Endodermal cell (in vitro differentiated cells): Measurements from ENCODE around the gene GRID1. TPM values are rescaled to one million over a fixed set of nuclear protein-coding genes. Genes with fewer than 3 reads are reported as not detected.

ENCODE experiments used
- DNase-seq: peaks from one replicate; pipeline ENCODE4 v3.0.0-alpha.2; 2017
- H3K27ac ChIP-seq: 2 replicates; pipeline ENCODE4 v1.5.1; 2013; ENCODE audit warnings: mild to moderate bottlenecking, low read depth, low read length, moderate library complexity
- H3K27me3 ChIP-seq: 2 replicates; pipeline ENCODE4 v1.6.1; 2013; ENCODE audit warnings: mild to moderate bottlenecking, low read length, moderate library complexity; ENCODE audit not compliant: insufficient read depth, control insufficient read depth, poor library complexity, severe bottlenecking
- H3K36me3 ChIP-seq: 2 replicates; pipeline ENCODE4 v1.7.0; 2013; ENCODE audit warnings: mild to moderate bottlenecking, low read length, moderate library complexity; ENCODE audit not compliant: control insufficient read depth, insufficient read depth
- H3K4me1 ChIP-seq: one replicate; pipeline ENCODE4 v1.7.0; 2013; ENCODE audit warnings: low read length; ENCODE audit not compliant: control insufficient read depth, insufficient read depth
- H3K4me3 ChIP-seq: 2 replicates; pipeline ENCODE4 v1.5.1; 2013; ENCODE audit warnings: mild to moderate bottlenecking, low read length, moderate library complexity
- H3K9ac ChIP-seq: 2 replicates; pipeline ENCODE4 v1.6.1; 2013; ENCODE audit warnings: mild to moderate bottlenecking, low read length, moderate library complexity; ENCODE audit not compliant: poor library complexity, severe bottlenecking; ENCODE audit errors: extremely low read depth
- H3K9me3 ChIP-seq: 2 replicates; pipeline ENCODE4 v1.6.1; 2013; ENCODE audit warnings: mild to moderate bottlenecking, low read length, moderate library complexity; ENCODE audit not compliant: control insufficient read depth
- H3K27ac Mint-ChIP-seq: 2 replicates; pipeline ENCODE4 v1.8.0; 2020; ENCODE audit warnings: mixed read lengths
- H3K27me3 Mint-ChIP-seq: 2 replicates; pipeline ENCODE4 v1.8.0; 2021; ENCODE audit warnings: mild to moderate bottlenecking, mixed read lengths; ENCODE audit not compliant: insufficient read depth
- H3K36me3 Mint-ChIP-seq: 2 replicates; pipeline ENCODE4 v1.8.0; 2020; ENCODE audit warnings: low read depth, mixed read lengths
- H3K4me1 Mint-ChIP-seq: 2 replicates; pipeline ENCODE4 v1.8.0; 2020; ENCODE audit warnings: mixed read lengths
- H3K4me3 Mint-ChIP-seq: 2 replicates; pipeline ENCODE4 v1.8.0; 2020; ENCODE audit warnings: mild to moderate bottlenecking, moderate library complexity, mixed read lengths
- H3K9me3 Mint-ChIP-seq: 2 replicates; pipeline ENCODE4 v1.8.0; 2020; ENCODE audit warnings: mild to moderate bottlenecking, mixed read lengths
- CTCF ChIP-seq: fragments of 200-600 bp; sonication (generic); conservative IDR thresholded peaks from 2 replicates; pipeline ENCODE4 v1.5.0; 2021; ENCODE audit warnings: antibody characterized with exemption, mild to moderate bottlenecking
- WGBS, 2 experiments: methylation state at CpG; one replicate each; pipeline versions ENCODE4 v1.1.5 to v1.1.7; 2013; ENCODE audit warnings: missing lambda C conversion rate in 2 of 2, mixed read lengths in 1 of 2; ENCODE audit not compliant: insufficient coverage in 1 of 2, insufficient read length in 1 of 2; 5-methylcytosine and 5-hydroxymethylcytosine counted together
- total RNA-seq, 2 donors: library from RNA; stranded (reverse); fragmentation: NEBNext Ultra II Directional in 1 of 2; extraction: Animal tissue kit (Norgen Biotek cat#: 25700) in 1 of 2; gene quantifications; 2 replicates in 1 of 2; 3 replicates in 1 of 2; pipeline ENCODE4 v1.2.1, GENCODE V29; 2021

Gene GRID1
- total RNA-seq, 2 donors from 2014 or later = 0.13 to 0.53 TPM

- Mint-ChIP-seq H3K4me1 (no peaks in the 10 kb centered on the region), H3K4me3 (no peak overlapping the region)
- WGBS, 2 experiments = 91 to 94% methylated on average over 5 to 7 of the region's 7 CpGs
Observed at GRCh38 chr10:86213148-86213547, 153.4 kb downstream of the GRID1 start.

GRCh38 chr10:86212391-86212700 lies 154.2 kb downstream of the GRID1 start:
- 86% methylated on average over 6 of the region's 6 CpGs; no CpG with 5 or more reads in 1 of the 2 experiments for WGBS, 2 experiments
- no peaks in the 10 kb centered on the region for H3K9me3 Mint-ChIP-seq
- peaks cover under 1% of the 10 kb centered on the region for H3K27me3 Mint-ChIP-seq

More at GRCh38 chr10:86213148-86213547, 153.4 kb downstream of the GRID1 start:
- no peak overlapping the region for H3K27ac Mint-ChIP-seq
- no peaks in the 10 kb centered on the region for H3K9me3 Mint-ChIP-seq
- no peaks in the 10 kb centered on the region for H3K27me3 Mint-ChIP-seq
- Histone ChIP-seq H3K4me1 (no peaks in the 10 kb centered on the region), H3K27ac (no peak overlapping the region), H3K27me3 (no peaks in the 10 kb centered on the region), H3K9ac (no peak overlapping the region), H3K4me3 (no peak overlapping the region), H3K9me3 (no peaks in the 10 kb centered on the region), H3K36me3 (no peaks in the 10 kb centered on the region)
- no peaks in the 10 kb centered on the region for H3K36me3 Mint-ChIP-seq
- no peak for DNase-seq
- no peak for TF ChIP-seq CTCF

GRCh38 chr10:86211691-86212390 lies 154.8 kb downstream of the GRID1 start:
- Mint-ChIP-seq H3K27ac (no peak overlapping the region), H3K4me3 (no peak overlapping the region), H3K36me3 (no peaks in the 10 kb centered on the region), H3K27me3 (peaks cover 3% of the 10 kb centered on the region), H3K9me3 (no peaks in the 10 kb centered on the region), H3K4me1 (no peaks in the 10 kb centered on the region)
- Histone ChIP-seq H3K9ac (no peak overlapping the region), H3K36me3 (no peaks in the 10 kb centered on the region), H3K27me3 (no peaks in the 10 kb centered on the region), H3K9me3 (no peaks in the 10 kb centered on the region), H3K27ac (no peak overlapping the region), H3K4me1 (no peaks in the 10 kb centered on the region), H3K4me3 (no peak overlapping the region)
- 85 to 90% methylated on average over 4 to 8 of the region's 8 CpGs for WGBS, 2 experiments
- peak; percentile 63 for DNase-seq
- TF ChIP-seq CTCF = peak; percentile 46

More at GRCh38 chr10:86212391-86212700, 154.2 kb downstream of the GRID1 start:
- Mint-ChIP-seq H3K4me1 (no peaks in the 10 kb centered on the region), H3K27ac (no peak overlapping the region), H3K36me3 (no peaks in the 10 kb centered on the region), H3K4me3 (no peak overlapping the region)
- Histone ChIP-seq H3K4me3 (no peak overlapping the region), H3K4me1 (no peaks in the 10 kb centered on the region), H3K9ac (no peak overlapping the region), H3K9me3 (no peaks in the 10 kb centered on the region), H3K27ac (no peak overlapping the region), H3K27me3 (no peaks in the 10 kb centered on the region), H3K36me3 (no peaks in the 10 kb centered on the region)
- TF ChIP-seq CTCF = no peak
- DNase-seq = no peak
